Measurements from ENCODE around the gene PTPN9. TPM values are rescaled to one million over a fixed set of nuclear protein-coding genes. Genes with fewer than 3 reads are reported as not detected.

PTPN9 gene
- total RNA-seq, 4 donors from 2014 or later: 11.7 to 20.9 (median 15.7) TPM

DNA sequence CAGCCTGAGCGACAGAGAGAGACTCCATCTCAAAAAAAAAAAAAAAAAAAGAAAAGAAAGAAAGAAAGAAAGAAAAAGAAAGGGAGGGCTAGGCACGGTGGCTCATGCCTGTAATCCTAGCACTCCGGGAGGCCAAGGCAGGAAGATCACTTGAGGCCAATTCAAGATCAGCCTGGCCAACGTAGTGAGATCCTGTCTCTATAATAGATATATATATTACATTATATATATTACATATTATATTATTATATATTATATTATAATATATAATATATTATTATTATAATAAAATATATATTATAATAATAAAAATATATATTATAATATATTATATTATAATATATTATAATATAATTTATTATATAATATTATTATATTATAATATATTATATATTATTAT lies 48.9 kb downstream of the PTPN9 start:
- TF ChIP-seq, protein P1, sequence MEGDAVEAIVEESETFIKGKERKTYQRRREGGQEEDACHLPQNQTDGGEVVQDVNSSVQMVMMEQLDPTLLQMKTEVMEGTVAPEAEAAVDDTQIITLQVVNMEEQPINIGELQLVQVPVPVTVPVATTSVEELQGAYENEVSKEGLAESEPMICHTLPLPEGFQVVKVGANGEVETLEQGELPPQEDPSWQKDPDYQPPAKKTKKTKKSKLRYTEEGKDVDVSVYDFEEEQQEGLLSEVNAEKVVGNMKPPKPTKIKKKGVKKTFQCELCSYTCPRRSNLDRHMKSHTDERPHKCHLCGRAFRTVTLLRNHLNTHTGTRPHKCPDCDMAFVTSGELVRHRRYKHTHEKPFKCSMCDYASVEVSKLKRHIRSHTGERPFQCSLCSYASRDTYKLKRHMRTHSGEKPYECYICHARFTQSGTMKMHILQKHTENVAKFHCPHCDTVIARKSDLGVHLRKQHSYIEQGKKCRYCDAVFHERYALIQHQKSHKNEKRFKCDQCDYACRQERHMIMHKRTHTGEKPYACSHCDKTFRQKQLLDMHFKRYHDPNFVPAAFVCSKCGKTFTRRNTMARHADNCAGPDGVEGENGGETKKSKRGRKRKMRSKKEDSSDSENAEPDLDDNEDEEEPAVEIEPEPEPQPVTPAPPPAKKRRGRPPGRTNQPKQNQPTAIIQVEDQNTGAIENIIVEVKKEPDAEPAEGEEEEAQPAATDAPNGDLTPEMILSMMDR (IDR thresholded peaks at IDR 0.05; ENCODE audit: low read depth): no peak

DNA sequence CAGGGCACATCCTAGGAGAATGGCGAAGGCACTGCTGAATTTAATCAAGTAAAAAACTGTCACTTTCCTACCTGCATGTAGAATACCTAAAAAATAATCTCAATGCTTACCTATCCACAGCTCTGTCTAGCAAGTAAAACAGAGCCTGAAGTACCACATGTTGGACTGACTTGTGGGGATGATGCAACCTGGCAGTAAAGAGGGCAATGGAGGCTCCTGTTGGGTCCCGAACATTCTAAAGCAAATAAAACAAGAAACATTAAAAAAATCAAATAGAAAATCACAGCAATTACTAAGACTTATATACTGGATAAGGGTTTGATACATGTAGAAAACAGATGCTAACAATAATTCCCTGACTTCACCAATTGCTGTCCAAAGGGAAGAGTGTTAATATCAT lies 56.1 kb downstream of the PTPN9 start:
- TF ChIP-seq, protein P1 (IDR thresholded peaks at IDR 0.05; ENCODE audit: low read depth): no peak

DNA sequence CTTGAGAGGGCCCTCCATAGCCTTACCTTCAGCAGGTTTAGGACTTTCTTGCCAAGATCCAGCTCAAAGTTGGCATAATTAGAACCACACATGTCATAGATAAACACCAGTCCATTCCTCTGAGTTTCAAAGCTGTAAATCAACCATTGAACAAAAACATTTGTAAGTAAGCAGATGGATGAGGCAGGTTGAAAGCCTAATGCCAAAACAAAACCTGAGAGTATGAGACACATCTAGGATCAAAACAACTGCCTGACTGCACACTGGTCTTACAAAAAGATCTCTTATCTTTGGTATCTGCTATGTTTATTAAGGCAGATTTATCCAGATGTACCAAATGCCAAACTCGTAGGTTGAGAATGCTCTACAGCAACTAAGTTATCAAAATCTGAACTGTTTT lies 61.9 kb downstream of the PTPN9 start:
- TF ChIP-seq, protein P1 (IDR thresholded peaks at IDR 0.05; ENCODE audit: low read depth): no peak

DNA sequence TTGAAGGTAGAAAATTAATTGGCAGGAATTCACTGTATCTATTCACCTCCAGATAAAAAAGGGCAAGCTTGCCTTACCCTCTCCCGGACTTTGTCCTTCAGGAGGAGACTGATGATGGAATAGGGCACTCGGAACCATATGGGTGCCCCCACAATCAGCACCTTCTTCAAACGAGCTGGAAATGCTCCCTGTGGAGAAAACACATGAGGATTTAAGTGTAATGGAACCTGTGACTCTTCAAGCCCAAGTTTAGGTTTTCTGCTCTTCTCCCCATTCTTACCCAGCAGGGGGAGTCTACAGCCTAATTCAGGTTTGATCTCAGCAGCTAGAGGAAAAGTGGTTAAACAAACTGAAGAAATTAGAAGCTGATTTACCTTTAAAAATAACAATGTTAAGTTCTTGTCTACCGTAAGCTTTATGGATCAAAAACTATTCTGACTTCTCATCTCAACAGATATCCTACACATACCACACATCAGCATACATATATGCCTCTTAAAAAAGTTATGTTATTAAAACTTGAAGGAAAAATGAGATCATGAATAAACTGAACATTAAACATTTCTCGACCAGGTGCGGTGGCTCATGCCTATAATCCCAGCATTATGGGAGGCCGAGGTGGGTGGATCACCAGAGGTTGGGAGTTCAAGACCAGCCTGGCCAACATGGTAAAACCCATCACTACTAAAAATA lies 70.1 kb downstream of the PTPN9 start:
- TF ChIP-seq, protein P1 (IDR thresholded peaks at IDR 0.05; ENCODE audit: low read depth): no peak

DNA sequence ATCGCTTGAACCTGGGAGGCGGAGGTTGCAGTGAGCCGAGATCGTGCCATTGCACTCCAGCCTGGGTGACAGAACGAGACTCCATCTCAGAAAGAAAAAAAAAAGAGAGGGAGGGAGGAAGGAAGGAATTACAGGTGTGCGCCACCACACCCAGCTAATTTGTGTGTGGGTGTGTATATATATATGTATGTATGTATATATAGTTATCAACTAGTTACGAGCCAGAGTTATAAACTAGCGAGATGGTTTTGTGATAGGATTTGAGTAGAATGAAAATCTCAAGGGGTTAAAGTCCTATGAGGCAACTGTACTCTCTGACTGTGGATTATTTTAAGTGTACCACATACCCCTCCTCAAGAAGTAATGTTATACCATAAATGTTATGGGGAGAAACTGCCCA lies 76.8 kb downstream of the PTPN9 start:
- TF ChIP-seq, protein P1 (IDR thresholded peaks at IDR 0.05; ENCODE audit: low read depth): no peak

DNA sequence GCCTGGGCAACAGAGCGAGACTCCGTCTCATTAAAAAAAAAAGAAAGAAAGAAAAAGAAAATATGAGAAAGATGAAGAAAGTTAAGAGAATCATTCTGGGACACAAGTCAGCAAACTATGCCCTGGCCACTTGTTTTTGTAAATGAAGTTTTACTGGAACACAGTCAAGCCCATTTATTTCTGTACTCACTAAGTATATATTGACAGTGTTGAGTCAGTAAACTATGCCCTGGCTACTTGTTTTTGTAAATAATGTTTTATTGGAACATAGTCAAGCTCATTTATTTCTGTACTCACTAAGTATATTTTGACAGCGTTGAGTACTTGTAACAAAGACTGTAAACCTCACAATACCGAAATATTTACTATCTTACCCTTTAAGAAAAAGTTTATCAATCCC lies 85.4 kb downstream of the PTPN9 start:
- TF ChIP-seq, protein P1 (IDR thresholded peaks at IDR 0.05; ENCODE audit: low read depth): no peak

DNA sequence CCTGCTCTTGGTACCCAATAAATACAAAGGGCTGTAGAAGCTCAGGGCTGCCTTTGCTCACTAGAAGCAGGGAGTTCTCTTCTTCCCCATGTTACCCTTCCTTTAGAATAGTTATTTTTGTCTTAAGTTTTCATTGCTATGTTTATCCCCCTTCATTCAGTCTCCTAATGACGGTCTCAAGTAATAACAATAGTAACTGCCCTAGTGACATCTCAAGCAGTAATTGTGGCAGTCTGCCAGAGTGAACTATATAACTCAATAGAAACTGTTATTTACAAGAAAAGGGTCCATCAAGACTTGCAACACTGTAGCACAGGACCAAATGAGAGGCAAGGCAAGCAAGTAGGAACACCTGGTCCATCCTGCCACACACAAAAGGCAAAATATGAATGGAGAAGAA lies 95.2 kb downstream of the PTPN9 start:
- TF ChIP-seq, protein P1 (IDR thresholded peaks at IDR 0.05; ENCODE audit: low read depth): no peak
